OCI-LY7 (cell line): ENCODE data around the gene TBL1XR1.

Experiments
- EZH2phosphoT487 ChIP-seq: fragments of 200-600 bp; sonication (generic); IDR thresholded peaks from 2 replicates; pipeline ENCODE4 v1.6.1; 2018; ENCODE audit warnings: low read depth, borderline replicate concordance, mild to moderate bottlenecking, mixed run types, antibody characterized with exemption, low read length, moderate library complexity, mixed read lengths
- TF ChIP-seq, protein P1 (sequence below): fragments of 200-600 bp; sonication (generic); conservative IDR thresholded peaks from 2 replicates; pipeline ENCODE4 v1.5.1; 2014; ENCODE audit warnings: mild to moderate bottlenecking, antibody characterized with exemption, low read length, moderate library complexity, mixed read lengths

DNA sequence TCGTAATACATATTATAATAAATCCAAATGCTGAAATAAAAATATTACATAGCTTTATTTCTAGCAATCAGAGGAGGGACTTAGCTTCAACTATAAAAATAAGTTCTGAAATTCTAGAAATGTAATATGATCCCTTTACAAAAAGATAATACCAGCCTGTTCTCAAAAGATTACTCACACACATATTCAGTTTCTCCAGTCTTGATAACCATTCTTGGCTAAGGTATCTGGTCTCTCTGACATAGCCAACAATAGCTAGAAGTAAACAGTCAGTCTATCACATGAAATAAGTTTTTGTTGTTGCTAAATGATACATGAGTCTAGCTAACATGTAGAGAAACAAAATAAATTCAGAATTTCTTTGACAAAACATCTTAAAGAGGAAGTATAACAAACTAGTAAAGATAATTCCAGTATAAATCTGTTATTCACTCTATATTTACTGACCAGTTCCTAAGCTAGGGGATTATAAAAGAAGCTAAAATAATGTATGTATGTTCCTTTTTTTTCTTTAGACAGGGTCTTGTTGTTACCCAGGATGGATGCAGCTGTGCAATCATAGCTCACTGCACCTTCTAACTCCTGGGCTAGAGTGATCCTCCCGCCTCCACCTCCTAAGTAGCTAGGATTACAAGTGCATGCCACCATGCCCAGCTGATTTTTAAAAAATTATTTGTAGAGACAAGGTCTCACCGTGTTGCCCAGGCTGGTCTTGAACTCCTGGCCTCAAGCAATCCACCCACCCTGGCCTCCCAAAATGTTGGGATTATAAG, 170.6 kb downstream of the TBL1XR1 start:
- TF ChIP-seq, protein P1, sequence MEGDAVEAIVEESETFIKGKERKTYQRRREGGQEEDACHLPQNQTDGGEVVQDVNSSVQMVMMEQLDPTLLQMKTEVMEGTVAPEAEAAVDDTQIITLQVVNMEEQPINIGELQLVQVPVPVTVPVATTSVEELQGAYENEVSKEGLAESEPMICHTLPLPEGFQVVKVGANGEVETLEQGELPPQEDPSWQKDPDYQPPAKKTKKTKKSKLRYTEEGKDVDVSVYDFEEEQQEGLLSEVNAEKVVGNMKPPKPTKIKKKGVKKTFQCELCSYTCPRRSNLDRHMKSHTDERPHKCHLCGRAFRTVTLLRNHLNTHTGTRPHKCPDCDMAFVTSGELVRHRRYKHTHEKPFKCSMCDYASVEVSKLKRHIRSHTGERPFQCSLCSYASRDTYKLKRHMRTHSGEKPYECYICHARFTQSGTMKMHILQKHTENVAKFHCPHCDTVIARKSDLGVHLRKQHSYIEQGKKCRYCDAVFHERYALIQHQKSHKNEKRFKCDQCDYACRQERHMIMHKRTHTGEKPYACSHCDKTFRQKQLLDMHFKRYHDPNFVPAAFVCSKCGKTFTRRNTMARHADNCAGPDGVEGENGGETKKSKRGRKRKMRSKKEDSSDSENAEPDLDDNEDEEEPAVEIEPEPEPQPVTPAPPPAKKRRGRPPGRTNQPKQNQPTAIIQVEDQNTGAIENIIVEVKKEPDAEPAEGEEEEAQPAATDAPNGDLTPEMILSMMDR = no peak
- no peak for TF ChIP-seq EZH2phosphoT487
